H1 (cell line): Measurements from ENCODE around the gene OR52K2. TPM values are rescaled to one million over a fixed set of nuclear protein-coding genes. Genes with fewer than 3 reads are reported as not detected.

Source experiments
- CHD7 ChIP-seq: fragments of 300-600 bp; sonication (generic); IDR thresholded peaks from 2 replicates; pipeline ENCODE4 v1.7.1; 2012; ENCODE audit warnings: low read length, moderate library complexity, mild to moderate bottlenecking, inconsistent platforms; ENCODE audit not compliant: insufficient replicate concordance
- GTF2F1 ChIP-seq: IDR thresholded peaks from 2 replicates; pipeline ENCODE4 v1.6.1; 2012; ENCODE audit warnings: low read depth, low read length, improper control_type of control experiment, borderline replicate concordance
- polyA plus RNA-seq, 7 experiments: library from polyadenylated mRNA; depleted of rRNA in 3 of 7; stranded (reverse) in 5 of 7; unstranded in 2 of 7; fragments of >200 nt in 5 of 7; fragments of 200-250 nt in 2 of 7; gene quantifications; 1 replicate in 5 of 7; 2 replicates in 1 of 7; 4 replicates in 1 of 7; pipeline versions ENCODE4 v1.2.1 to v1.2.3, GENCODE V29; 2011 to 2013; ENCODE audit warnings: missing spikeins in 2 of 7, mixed read lengths in 2 of 7
- total RNA-seq: library from RNA; stranded (reverse); fragmentation: NEBNext Ultra II Directional; extraction: Animal tissue kit (Norgen Biotek cat#: 25700); gene quantifications from 2 replicates; pipeline ENCODE4 v1.2.1, GENCODE V29; 2021

Gene OR52K2
- total and polyA plus RNA-seq, 2 of the 8 experiments (the other 6 are each of a cell fraction or from before 2014, with no cell fraction given): not detected

- TF ChIP-seq CHD7: no peak
- no peak for TF ChIP-seq GTF2F1
- TF ChIP-seq, all 59 proteins: peak for 0
Observed at GRCh38 chr11:4480577-4481239, 31.6 kb downstream of the OR52K2 start (continued).
